Pancreas (tissue), 10 donors: ENCODE data around the gene RNASE7. TPM values are rescaled to one million over a fixed set of nuclear protein-coding genes. Genes with fewer than 3 reads are reported as not detected.
"Not testable (repeated sequence)": the region's sequence is repeated elsewhere in the genome, so short reads cannot be mapped to it uniquely, and the experiment has no call there.

Experiments
- ATAC-seq, 4 donors: fragments of 200-7000 bp; cut with Tn5 transposase; one replicate each; pipeline versions ENCODE4 v1.8.0 to v1.9.1; 2020; ENCODE audit warnings: mild to moderate bottlenecking in 4 of 4, moderate library complexity in 4 of 4
- DNase-seq, 6 donors: peaks; one replicate each; pipeline ENCODE4 v3.0.0-alpha.2; 2020
- FAIRE-seq: peaks from 2 replicates; lab custom pipeline; 2012; peaks lifted over from hg19 to GRCh38; lab: Jason Lieb, UNC
- H3K27ac ChIP-seq, 4 donors: fragments of 200-600 bp; sonication (generic); 1 replicate in 3 of 4; 2 replicates in 1 of 4; pipeline versions ENCODE4 v1.5.0 to v1.8.0; 2020
- H3K27me3 ChIP-seq, 4 donors: fragments of 200-600 bp; one replicate each; pipeline ENCODE4 v1.8.0; 2021
- H3K36me3 ChIP-seq, 3 donors: fragments of 200-600 bp; sonication (generic) in 1 of 3; one replicate each; pipeline versions ENCODE4 v1.5.0 to v1.8.0; 2020 to 2021
- H3K4me1 ChIP-seq, 3 donors: fragments of 200-600 bp; one replicate each; pipeline ENCODE4 v1.8.0; 2021
- H3K4me3 ChIP-seq, 4 donors: fragments of 200-600 bp; sonication (generic) in 2 of 4; one replicate each; pipeline versions ENCODE4 v1.5.0 to v1.8.0; 2020 to 2021
- H3K9me3 ChIP-seq, 4 donors: fragments of 200-600 bp; one replicate each; pipeline ENCODE4 v1.8.0; 2021
- CTCF ChIP-seq, 4 donors: fragments of 200-600 bp; sonication (generic) in 3 of 4; IDR thresholded peaks; one replicate each; pipeline versions ENCODE4 v1.5.0 to v1.8.0; 2021; ENCODE audit warnings: antibody characterized with exemption in 4 of 4
- WGBS, 2 donors: extraction: QIAGEN DNeasy Blood & Tissue Kit; methylation state at CpG; one replicate each; pipeline ENCODE4 v1.1.7; 2013; 5-methylcytosine and 5-hydroxymethylcytosine counted together
- intact Hi-C, 3 donors: fragments of 100-400 bp; cut with DNase I; formaldehyde crosslinking; loops; one replicate each; pipeline versions ENCODE4 v1.11.1 to v1.14.2; 2022
- polyA plus RNA-seq, 2 donors: library from polyadenylated mRNA; stranded (reverse); fragments of 200-250 nt; gene quantifications; one replicate each; pipeline ENCODE4 v1.2.3, GENCODE V29; 2013
- total RNA-seq, 6 donors: library from RNA; stranded (reverse); fragmentation: NEBNext Ultra II Directional in 4 of 6; extraction: Animal tissue kit (Norgen Biotek cat#: 25700) in 4 of 6; gene quantifications; one replicate each; pipeline versions ENCODE4 v1.2.1 to v1.2.4, GENCODE V29; 2021 to 2023
- donor health status: healthy with polysubstance abuse.
- donor health status: DM: no; HTN: no; CAD: no; lungs with moderate emphysema.
- donor health status: DM: no; HTN: no; CAD: no.
- donor health status: control.
- donor health status: control.
- donor health status: Bipolar disorder and iron deficiency.
- donor health status: DM: yes; HTN: yes; CAD: no.
- donor health status: DM: no; HTN: no; CAD: no.
- donor health status: DM: no; HTN: no; CAD: no.
- donor health status: DM: yes; HTN: yes; CAD: no.

The RNASE7 gene
- total and polyA plus RNA-seq, 8 donors, result 0.11 to 0.78 (median 0.23) TPM; not detected in 3

GRCh38 chr14:21040370-21040925, 1.7 kb upstream of the RNASE7 start:
- ATAC-seq (no peak), DNase-seq (no peak), FAIRE-seq (no peak)
- H3K4me1 ChIP-seq, result peaks cover 18 to 31% (median 24%) of the 10 kb centered on the region in 3 donors
- WGBS, 2 donors, result 60 to 62% methylated on average over 8 of the region's 8 CpGs
- intact Hi-C loops, result no loop called here
- no peak overlapping the region for H3K27ac ChIP-seq
- no peak overlapping the region for H3K4me3 ChIP-seq
- no peaks in the 10 kb centered on the region for H3K9me3 ChIP-seq
- no peaks in the 10 kb centered on the region for H3K27me3 ChIP-seq
- no peak for TF ChIP-seq CTCF (IDR thresholded peaks at IDR 0.05)
- H3K36me3 ChIP-seq, result no peaks in the 10 kb centered on the region

- FAIRE-seq, intact Hi-C loops: not testable (repeated sequence)
- peak overlapping the region in 1 of 4 donors; percentile 11 for H3K27ac ChIP-seq
Observed at GRCh38 chr14:21040941-21041340, 1.2 kb upstream of the RNASE7 start.

GRCh38 chr14:21042918-21043317, 756 bp downstream of the RNASE7 start:
- intact Hi-C loops, result no loop called here

More at GRCh38 chr14:21040941-21041340, 1.2 kb upstream of the RNASE7 start:
- H3K9me3 ChIP-seq, H3K4me3 ChIP-seq, DNase-seq, H3K27me3 ChIP-seq, H3K36me3 ChIP-seq, ATAC-seq: not testable (repeated sequence)
- WGBS, 2 donors, result 73 to 80% methylated on average over 3 of the region's 3 CpGs
- H3K4me1 ChIP-seq, result peaks cover 18 to 31% (median 24%) of the 10 kb centered on the region in 3 donors

GRCh38 chr14:21043387-21043973, 1.3 kb downstream of the RNASE7 start:
- WGBS, 2 donors, result 16 to 30% methylated on average over 2 of the region's 2 CpGs
- Histone ChIP-seq H3K9me3 (no peaks in the 10 kb centered on the region), H3K27ac (peak overlapping the region; percentile 9 to 61 (median 54)), H3K4me1 (peaks cover 14 to 48% (median 29%) of the 10 kb centered on the region in 3 donors), H3K4me3 (no peak overlapping the region), H3K27me3 (no peaks in the 10 kb centered on the region), H3K36me3 (no peaks in the 10 kb centered on the region)
- DNase-seq (peak in 1 of 6 donors; percentile 43), ATAC-seq (peak; percentile 3 to 9 (median 7)), FAIRE-seq (no peak)
- TF ChIP-seq CTCF (IDR thresholded peaks at IDR 0.05), result no peak
- intact Hi-C loops, result no loop called here

More at GRCh38 chr14:21042918-21043317, 756 bp downstream of the RNASE7 start:
- no peak for FAIRE-seq
- no peaks in the 10 kb centered on the region for H3K9me3 ChIP-seq
- no peak for TF ChIP-seq CTCF (IDR thresholded peaks at IDR 0.05)
- H3K4me1 ChIP-seq, result peaks cover 18 to 44% (median 29%) of the 10 kb centered on the region in 3 donors
- ATAC-seq, result peak in 3 of 4 donors; percentile 24 to 31 (median 30)
- peak overlapping the region; percentile 9 to 61 (median 54) for H3K27ac ChIP-seq
- H3K27me3 ChIP-seq, result no peaks in the 10 kb centered on the region
- 24 to 25% methylated on average over 8 of the region's 8 CpGs for WGBS, 2 donors
- H3K4me3 ChIP-seq, result no peak overlapping the region
- peak in 4 of 6 donors; percentile 39 to 51 (median 47) for DNase-seq
- no peaks in the 10 kb centered on the region for H3K36me3 ChIP-seq

- peak in 1 of 6 donors; percentile 56 for DNase-seq
- intact Hi-C loops, result no loop called here
- Histone ChIP-seq H3K36me3 (no peaks in the 10 kb centered on the region), H3K27ac (peak overlapping the region; percentile 9 to 61 (median 54)), H3K27me3 (no peaks in the 10 kb centered on the region), H3K4me3 (no peak overlapping the region), H3K9me3 (no peaks in the 10 kb centered on the region), H3K4me1 (peaks cover 10 to 55% (median 29%) of the 10 kb centered on the region in 3 donors)
- ATAC-seq, result peak in 3 of 4 donors; percentile 2 to 30 (median 29)
- no peak for TF ChIP-seq CTCF (IDR thresholded peaks at IDR 0.05)
- FAIRE-seq, result no peak
- WGBS, 2 donors, result 31% methylated on average over 6 of the region's 6 CpGs
Observed at GRCh38 chr14:21043974-21044618, 1.9 kb downstream of the RNASE7 start.
